Activated naive CD8-positive, alpha-beta T cell treated with anti-CD3 and anti-CD28 coated beads for 36 hours (primary cell): Measurements from ENCODE around the gene FFAR4. TPM values are rescaled to one million over a fixed set of nuclear protein-coding genes. Genes with fewer than 3 reads are reported as not detected.

ENCODE experiments used
- total RNA-seq, 2 experiments: library from RNA; stranded (reverse); gene quantifications; one replicate each; pipeline ENCODE4 v1.2.3, GENCODE V29; 2021

The FFAR4 gene
- total RNA-seq, 2 experiments from 2014 or later = not detected

Other genes with a start within 250 kb of the FFAR4 start
- 10 to 100 TPM; 22.1 to 22.8 TPM for gene MYOF, start 84.3 kb upstream of the FFAR4 start, total RNA-seq
- gene CEP55, start 70.1 kb upstream of the FFAR4 start, total RNA-seq = 10 to 100 TPM; 47.6 to 52.0 TPM
- gene RBP4, start 34.6 kb downstream of the FFAR4 start, total RNA-seq = not detected
- not detected for gene PDE6C, start 45.9 kb downstream of the FFAR4 start, total RNA-seq
- gene FRA10AC1, start 135.9 kb downstream of the FFAR4 start, total RNA-seq = 10 to 100 TPM; 13.9 to 15.9 TPM
- not detected for gene LGI1, start 191.3 kb downstream of the FFAR4 start, total RNA-seq